Anterior cingulate cortex (tissue), 58 donors: ENCODE measurements around the gene IFT122.
"Not testable (repeated sequence)": the region's sequence is repeated elsewhere in the genome, so short reads cannot be mapped to it uniquely, and the experiment has no call there.

Experiments
- DNase-seq, 58 donors: peaks; one replicate each; lab custom pipeline; 2025; lab: John Stamatoyannopoulos, UW

IFT122 gene

GRCh38 chr3:129439817-129440617 is at the start of gene IFT122, which contains the start of gene MBD4:
TSS of gene IFT122 (plus strand) at chr3:129440224. CDS start at chr3:129440331, 107 bp downstream.
TSS of gene MBD4 (minus strand) at chr3:129439948. CDS start at chr3:129439833, 115 bp downstream.
- DNase-seq: peak; percentile 87 to 99 (median 96)

GRCh38 chr3:129391583-129391982 is 48.4 kb upstream of the IFT122 start:
- DNase-seq: not testable (repeated sequence)

GRCh38 chr3:129392106-129392887 is 47.7 kb upstream of the IFT122 start:
- DNase-seq: not testable (repeated sequence)

- DNase-seq: no peak
Observed at GRCh38 chr3:129393271-129393670, 46.8 kb upstream of the IFT122 start.

- DNase-seq: not testable (repeated sequence)
Observed at GRCh38 chr3:129393760-129394564, 46.1 kb upstream of the IFT122 start.

- no peak for DNase-seq
Observed at GRCh38 chr3:129398803-129399144, 41.2 kb upstream of the IFT122 start.

- DNase-seq: peak in 56 of 58 donors; percentile 31 to 94 (median 76)
Observed at GRCh38 chr3:129399145-129399894, 40.7 kb upstream of the IFT122 start.

GRCh38 chr3:129399895-129400357 is 40.1 kb upstream of the IFT122 start:
- peak in 2 of 58 donors; percentile 49 to 57 for DNase-seq

- DNase-seq: no peak
Observed at GRCh38 chr3:129402210-129402609, 37.8 kb upstream of the IFT122 start.

- DNase-seq: no peak
Observed at GRCh38 chr3:129402616-129403015, 37.4 kb upstream of the IFT122 start.

- DNase-seq: peak in 1 of 58 donors; percentile 6
Observed at GRCh38 chr3:129403450-129403849, 36.6 kb upstream of the IFT122 start.

GRCh38 chr3:129404130-129404529 is 35.9 kb upstream of the IFT122 start:
- DNase-seq: no peak

- DNase-seq: no peak
Observed at GRCh38 chr3:129404610-129405009, 35.4 kb upstream of the IFT122 start.

- DNase-seq: no peak
Observed at GRCh38 chr3:129409541-129409940, 30.5 kb upstream of the IFT122 start.

- no peak for DNase-seq
Observed at GRCh38 chr3:129410971-129411370, 29.1 kb upstream of the IFT122 start.

GRCh38 chr3:129412542-129413198 is 27.4 kb upstream of the IFT122 start:
- DNase-seq: no peak

- DNase-seq: not testable (repeated sequence)
Observed at GRCh38 chr3:129413238-129413637, 26.8 kb upstream of the IFT122 start.

- no peak for DNase-seq
Observed at GRCh38 chr3:129413687-129414506, 26.1 kb upstream of the IFT122 start.
